Neutrophil (primary cell): ENCODE measurements around the gene STMP1.

Source experiments
- H3K27ac ChIP-seq: fragments of 200-600 bp; sonication (generic); 2 replicates; pipeline ENCODE4 v1.5.1; 2016; ENCODE audit warnings: mild to moderate bottlenecking, moderate library complexity
- H3K27me3 ChIP-seq: fragments of 200-600 bp; sonication (generic); 2 replicates; pipeline ENCODE4 v1.6.0; 2016; ENCODE audit warnings: mild to moderate bottlenecking
- H3K36me3 ChIP-seq: fragments of 200-600 bp; sonication (generic); 2 replicates; pipeline ENCODE4 v1.5.1; 2017
- H3K4me1 ChIP-seq, 2 experiments: fragments of 200-600 bp in 1 of 2; sonication (generic) in 1 of 2; 1 replicate in 1 of 2; 2 replicates in 1 of 2; pipeline versions ENCODE4 v1.5.1 to v1.6.1; 2013 to 2016; ENCODE audit warnings: low read depth in 1 of 2, low read length in 1 of 2, mild to moderate bottlenecking in 1 of 2, moderate library complexity in 1 of 2; ENCODE audit not compliant: control insufficient read depth in 1 of 2, insufficient read depth in 1 of 2
- H3K4me3 ChIP-seq, 2 experiments: fragments of 200-600 bp in 1 of 2; sonication (generic) in 1 of 2; 1 replicate in 1 of 2; 2 replicates in 1 of 2; pipeline ENCODE4 v1.5.1; 2013 to 2016; ENCODE audit warnings: low read depth in 1 of 2, low read length in 1 of 2, mild to moderate bottlenecking in 1 of 2, moderate library complexity in 1 of 2
- H3K9me3 ChIP-seq: fragments of 200-600 bp; sonication (generic); 2 replicates; pipeline ENCODE4 v1.5.1; 2016
- TF ChIP-seq, protein P1 (sequence below): fragments of 200-600 bp; sonication (generic); IDR thresholded peaks from 2 replicates; pipeline ENCODE4 v1.5.1; 2016; ENCODE audit warnings: antibody characterized with exemption

Gene STMP1

DNA sequence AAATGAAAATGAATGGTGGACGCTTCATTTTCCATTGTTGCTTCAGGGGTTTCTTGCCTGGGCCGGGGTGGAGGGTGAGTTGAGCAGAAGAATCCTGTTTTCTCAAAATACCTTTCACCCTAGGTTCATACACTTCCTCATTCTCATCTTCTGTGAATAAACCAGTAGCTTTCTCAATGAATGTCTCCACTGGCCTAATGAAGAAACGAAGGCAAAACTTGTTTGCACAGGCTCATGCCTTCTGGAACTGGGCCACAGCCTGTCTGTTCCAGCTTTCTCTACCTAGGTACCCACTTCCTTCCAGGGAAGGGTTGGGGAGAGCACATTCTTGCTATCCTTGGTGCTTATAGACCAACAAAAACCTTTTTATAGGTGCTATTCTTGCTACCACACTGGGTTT is 21.3 kb downstream of the STMP1 start:
- no peak overlapping the region for H3K27ac ChIP-seq
- no peaks in the 10 kb centered on the region for H3K27me3 ChIP-seq
- H3K4me3 ChIP-seq: no peak overlapping the region
- H3K4me1 ChIP-seq: no peaks in the 10 kb centered on the region
- no peaks in the 10 kb centered on the region for H3K9me3 ChIP-seq
- H3K36me3 ChIP-seq: peaks cover 14% of the 10 kb centered on the region
- TF ChIP-seq, protein P1, sequence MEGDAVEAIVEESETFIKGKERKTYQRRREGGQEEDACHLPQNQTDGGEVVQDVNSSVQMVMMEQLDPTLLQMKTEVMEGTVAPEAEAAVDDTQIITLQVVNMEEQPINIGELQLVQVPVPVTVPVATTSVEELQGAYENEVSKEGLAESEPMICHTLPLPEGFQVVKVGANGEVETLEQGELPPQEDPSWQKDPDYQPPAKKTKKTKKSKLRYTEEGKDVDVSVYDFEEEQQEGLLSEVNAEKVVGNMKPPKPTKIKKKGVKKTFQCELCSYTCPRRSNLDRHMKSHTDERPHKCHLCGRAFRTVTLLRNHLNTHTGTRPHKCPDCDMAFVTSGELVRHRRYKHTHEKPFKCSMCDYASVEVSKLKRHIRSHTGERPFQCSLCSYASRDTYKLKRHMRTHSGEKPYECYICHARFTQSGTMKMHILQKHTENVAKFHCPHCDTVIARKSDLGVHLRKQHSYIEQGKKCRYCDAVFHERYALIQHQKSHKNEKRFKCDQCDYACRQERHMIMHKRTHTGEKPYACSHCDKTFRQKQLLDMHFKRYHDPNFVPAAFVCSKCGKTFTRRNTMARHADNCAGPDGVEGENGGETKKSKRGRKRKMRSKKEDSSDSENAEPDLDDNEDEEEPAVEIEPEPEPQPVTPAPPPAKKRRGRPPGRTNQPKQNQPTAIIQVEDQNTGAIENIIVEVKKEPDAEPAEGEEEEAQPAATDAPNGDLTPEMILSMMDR: no peak

DNA sequence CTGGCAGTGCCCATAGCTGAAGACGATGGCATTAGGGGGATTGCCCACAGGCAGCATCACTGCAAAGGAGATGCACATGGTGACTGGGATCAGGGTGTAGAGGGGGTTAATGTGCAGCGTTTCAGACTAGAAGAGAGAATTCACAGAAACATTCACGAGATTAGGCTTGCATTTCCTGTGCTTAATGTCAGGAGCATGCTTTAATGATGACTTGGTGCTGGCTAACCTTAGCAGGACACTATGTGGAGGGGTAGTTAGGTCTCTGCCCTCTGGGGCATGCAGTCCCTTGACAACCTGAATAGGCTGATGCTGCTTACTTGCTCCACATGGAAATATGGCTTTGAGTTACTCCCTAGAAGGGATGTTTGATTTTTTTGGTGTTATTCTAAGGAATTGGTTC is 21.8 kb downstream of the STMP1 start:
- H3K27me3 ChIP-seq: no peaks in the 10 kb centered on the region
- peaks cover 12% of the 10 kb centered on the region for H3K36me3 ChIP-seq
- H3K27ac ChIP-seq: no peak overlapping the region
- TF ChIP-seq, protein P1: no peak
- no peaks in the 10 kb centered on the region for H3K4me1 ChIP-seq
- H3K4me3 ChIP-seq: no peak overlapping the region
- H3K9me3 ChIP-seq: no peaks in the 10 kb centered on the region

- Histone ChIP-seq H3K9me3 (no peaks in the 10 kb centered on the region), H3K27me3 (no peaks in the 10 kb centered on the region)
Observed at GRCh38 chr7:135684699-135685098, 22.4 kb downstream of the STMP1 start.

GRCh38 chr7:135685306-135686084 is 23.2 kb downstream of the STMP1 start:
- Histone ChIP-seq H3K36me3 (peaks cover 19% of the 10 kb centered on the region), H3K4me1 (no peaks in the 10 kb centered on the region), H3K27ac (no peak overlapping the region), H3K27me3 (no peaks in the 10 kb centered on the region), H3K4me3 (no peak overlapping the region), H3K9me3 (no peaks in the 10 kb centered on the region)
- TF ChIP-seq, protein P1: no peak

More at GRCh38 chr7:135684699-135685098, 22.4 kb downstream of the STMP1 start:
- H3K36me3 ChIP-seq: peaks cover 18% of the 10 kb centered on the region
- TF ChIP-seq, protein P1: no peak
- H3K27ac ChIP-seq: no peak overlapping the region
- H3K4me1 ChIP-seq: no peaks in the 10 kb centered on the region
- no peak overlapping the region for H3K4me3 ChIP-seq

- Histone ChIP-seq H3K36me3 (peaks cover 14% of the 10 kb centered on the region), H3K9me3 (no peaks in the 10 kb centered on the region), H3K4me3 (no peak overlapping the region), H3K4me1 (peaks cover 10 to 11% of the 10 kb centered on the region in 2 experiments), H3K27me3 (no peaks in the 10 kb centered on the region), H3K27ac (no peak overlapping the region)
- TF ChIP-seq, protein P1: no peak
Observed at GRCh38 chr7:135687466-135687865, 25.2 kb downstream of the STMP1 start.
